ENCODE measurements around the gene OR10AD1. TPM values are rescaled to one million over a fixed set of nuclear protein-coding genes. Genes with fewer than 3 reads are reported as not detected.
A peak's percentile ranks its signal among the peaks of the same experiment; 100 is the strongest.

Gene OR10AD1
- total and polyA plus RNA-seq, 10 of the 15 experiments (the other 5 are each of a cell fraction or from before 2014, with no cell fraction given), result 0.04 to 0.12 TPM; not detected in 8

DNA sequence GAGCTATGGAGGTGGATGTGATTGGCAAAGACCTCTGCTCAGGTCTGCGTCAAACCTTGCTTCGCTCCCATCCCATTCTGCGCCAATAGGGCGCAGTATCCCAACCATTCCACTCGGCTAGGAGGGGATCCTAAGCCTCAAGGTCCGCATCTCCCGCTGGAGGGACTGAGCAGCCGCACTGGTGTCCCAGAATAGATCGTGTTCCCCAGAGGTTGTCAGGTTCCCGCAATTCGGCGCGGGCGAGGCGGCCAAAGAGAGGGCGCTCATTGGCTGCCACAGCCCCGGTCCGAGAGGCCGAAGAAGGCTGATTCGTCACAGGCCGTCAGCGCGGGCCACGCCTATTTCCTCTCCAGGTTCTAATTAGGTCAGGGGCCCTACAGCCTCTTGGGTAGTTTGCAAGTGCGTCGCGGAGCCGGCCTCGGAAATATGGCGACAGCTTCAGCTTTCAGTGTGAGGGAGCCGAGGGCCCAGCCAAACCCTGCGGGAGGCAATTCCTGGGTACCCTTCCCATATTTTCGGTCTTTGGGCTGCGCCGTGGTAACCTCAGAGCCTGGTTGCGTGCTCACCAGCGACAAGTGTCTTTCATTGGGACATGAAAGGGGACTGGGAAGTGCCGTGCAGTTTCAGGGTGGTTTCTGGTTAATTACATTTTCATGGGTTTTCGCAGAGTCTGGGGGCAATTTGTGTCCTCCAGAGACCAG, 5.0 kb downstream of the OR10AD1 start (continued):
- TF ChIP-seq, protein P1, sequence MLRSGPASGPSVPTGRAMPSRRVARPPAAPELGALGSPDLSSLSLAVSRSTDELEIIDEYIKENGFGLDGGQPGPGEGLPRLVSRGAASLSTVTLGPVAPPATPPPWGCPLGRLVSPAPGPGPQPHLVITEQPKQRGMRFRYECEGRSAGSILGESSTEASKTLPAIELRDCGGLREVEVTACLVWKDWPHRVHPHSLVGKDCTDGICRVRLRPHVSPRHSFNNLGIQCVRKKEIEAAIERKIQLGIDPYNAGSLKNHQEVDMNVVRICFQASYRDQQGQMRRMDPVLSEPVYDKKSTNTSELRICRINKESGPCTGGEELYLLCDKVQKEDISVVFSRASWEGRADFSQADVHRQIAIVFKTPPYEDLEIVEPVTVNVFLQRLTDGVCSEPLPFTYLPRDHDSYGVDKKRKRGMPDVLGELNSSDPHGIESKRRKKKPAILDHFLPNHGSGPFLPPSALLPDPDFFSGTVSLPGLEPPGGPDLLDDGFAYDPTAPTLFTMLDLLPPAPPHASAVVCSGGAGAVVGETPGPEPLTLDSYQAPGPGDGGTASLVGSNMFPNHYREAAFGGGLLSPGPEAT (IDR thresholded peaks at IDR 0.05; ENCODE audit: low read depth), result peak; percentile 59; the same call in 1 of the 2 replicates
- TF ChIP-seq EZH2 (IDR thresholded peaks at IDR 0.05; ENCODE audit: borderline replicate concordance, control insufficient read depth, low read depth, low read length) (no peak), CHD4 (IDR thresholded peaks at IDR 0.05) (no peak), POLR2A (IDR thresholded peaks at IDR 0.05; ENCODE audit: low read depth, low read length) (peak; percentile 99), SMARCA5 (IDR thresholded peaks at IDR 0.05) (0 out of 2 replicates have a peak, but pooled peaks have one; percentile 5), EED (IDR thresholded peaks at IDR 0.05; ENCODE audit: low read depth) (no peak), ZZZ3 (IDR thresholded peaks at IDR 0.05; ENCODE audit: control insufficient read depth, insufficient read length, low read depth) (no peak), IRF4 (IDR thresholded peaks at IDR 0.05; ENCODE audit: low read depth, low read length) (no peak), MYC (IDR thresholded peaks at IDR 0.05; ENCODE audit: insufficient read depth, insufficient read length, insufficient replicate concordance, low read length, severe bottlenecking) (no peak), NFIC (IDR thresholded peaks at IDR 0.05; ENCODE audit: low read depth, low read length) (no peak), SRF (IDR thresholded peaks at IDR 0.05; ENCODE audit: low read depth in 2 of 2, low read length in 2 of 2) (peak; percentile 56 to 82), SREBF2 (IDR thresholded peaks at IDR 0.05; ENCODE audit: low read length) (no peak), NBN (IDR thresholded peaks at IDR 0.05) (0 out of 2 replicates have a peak, but pooled peaks have one; percentile 47), SMC3 (IDR thresholded peaks at IDR 0.05; ENCODE audit: borderline replicate concordance, low read length) (no peak), RAD51 (IDR thresholded peaks at IDR 0.05) (no peak), PML (IDR thresholded peaks at IDR 0.05; ENCODE audit: low read length) (peak; percentile 95), MEF2B (IDR thresholded peaks at IDR 0.05; ENCODE audit: partially characterized antibody, poor library complexity, severe bottlenecking) (peak; percentile 91), SIX5 (IDR thresholded peaks at IDR 0.05; ENCODE audit: low read depth, low read length, severe bottlenecking) (no peak), HDAC6 (IDR thresholded peaks at IDR 0.05; ENCODE audit: unreplicated experiment) (no peak), NFYB (IDR thresholded peaks at IDR 0.05; ENCODE audit: insufficient read depth, low read depth, low read length) (peak; percentile 92), IKZF2 (IDR thresholded peaks at IDR 0.05) (peak in 1 of 2 experiments; percentile 15; a peak in 1 of 4 replicates), POLR2AphosphoS5 (IDR thresholded peaks at IDR 0.05; ENCODE audit: low read length) (peak; percentile 99), NR2F1 (conservative IDR thresholded peaks at IDR 0.05) (0 out of 2 replicates have a peak, but pooled peaks have one; percentile 17), RELA (IDR thresholded peaks at IDR 0.05; ENCODE audit: borderline replicate concordance, partially characterized antibody) (no peak), STAT3 (IDR thresholded peaks at IDR 0.05; ENCODE audit: low read depth, low read length) (no peak), POLR2AphosphoS2 (IDR thresholded peaks at IDR 0.05; ENCODE audit: low read depth, low read length) (peak; percentile 92)
- TF ChIP-seq, protein P2, sequence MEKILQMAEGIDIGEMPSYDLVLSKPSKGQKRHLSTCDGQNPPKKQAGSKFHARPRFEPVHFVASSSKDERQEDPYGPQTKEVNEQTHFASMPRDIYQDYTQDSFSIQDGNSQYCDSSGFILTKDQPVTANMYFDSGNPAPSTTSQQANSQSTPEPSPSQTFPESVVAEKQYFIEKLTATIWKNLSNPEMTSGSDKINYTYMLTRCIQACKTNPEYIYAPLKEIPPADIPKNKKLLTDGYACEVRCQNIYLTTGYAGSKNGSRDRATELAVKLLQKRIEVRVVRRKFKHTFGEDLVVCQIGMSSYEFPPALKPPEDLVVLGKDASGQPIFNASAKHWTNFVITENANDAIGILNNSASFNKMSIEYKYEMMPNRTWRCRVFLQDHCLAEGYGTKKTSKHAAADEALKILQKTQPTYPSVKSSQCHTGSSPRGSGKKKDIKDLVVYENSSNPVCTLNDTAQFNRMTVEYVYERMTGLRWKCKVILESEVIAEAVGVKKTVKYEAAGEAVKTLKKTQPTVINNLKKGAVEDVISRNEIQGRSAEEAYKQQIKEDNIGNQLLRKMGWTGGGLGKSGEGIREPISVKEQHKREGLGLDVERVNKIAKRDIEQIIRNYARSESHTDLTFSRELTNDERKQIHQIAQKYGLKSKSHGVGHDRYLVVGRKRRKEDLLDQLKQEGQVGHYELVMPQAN (conservative IDR thresholded peaks at IDR 0.05), result no peak; the same call in 1 of the 2 replicates
